ENCODE data around the gene NEURL3.

NEURL3 gene

DNA sequence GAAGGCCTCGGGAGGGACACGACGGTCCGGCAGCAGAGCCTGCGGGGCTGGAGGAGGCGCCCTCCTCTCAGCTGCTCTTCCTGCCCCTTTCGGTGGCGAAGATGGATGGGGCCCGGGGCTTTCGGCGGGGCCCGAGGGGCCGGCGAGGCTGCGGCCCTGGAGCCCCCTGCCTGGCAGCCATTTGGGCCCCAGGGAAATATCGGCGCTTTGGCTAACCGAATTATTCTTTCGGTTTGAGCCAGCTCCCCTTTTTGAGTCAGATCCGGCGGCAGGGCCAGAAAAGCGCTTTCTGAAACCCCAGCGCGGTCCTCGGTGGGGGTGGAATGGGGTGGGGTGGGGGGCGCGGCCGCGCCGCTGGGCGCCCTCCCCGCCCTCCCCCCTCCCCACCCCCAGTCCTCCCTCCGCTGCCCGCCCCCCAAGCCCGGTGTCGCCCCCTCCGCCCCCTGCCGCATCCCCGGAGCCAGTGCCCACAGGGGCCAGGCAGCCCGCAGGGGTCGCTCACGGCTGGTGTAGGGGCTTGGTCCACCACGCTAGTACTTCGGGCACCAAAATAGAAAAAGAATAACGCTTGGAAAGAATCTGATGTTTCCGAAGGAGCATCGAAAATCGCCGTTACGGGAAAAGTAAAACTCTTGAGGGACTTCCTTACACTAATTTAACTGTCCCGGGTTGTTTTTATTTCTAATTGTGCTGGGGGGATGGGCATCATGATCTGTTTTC lies 22.3 kb upstream of the NEURL3 start:
- no peak for DNase-seq (ENCODE audit: low read depth)

DNA sequence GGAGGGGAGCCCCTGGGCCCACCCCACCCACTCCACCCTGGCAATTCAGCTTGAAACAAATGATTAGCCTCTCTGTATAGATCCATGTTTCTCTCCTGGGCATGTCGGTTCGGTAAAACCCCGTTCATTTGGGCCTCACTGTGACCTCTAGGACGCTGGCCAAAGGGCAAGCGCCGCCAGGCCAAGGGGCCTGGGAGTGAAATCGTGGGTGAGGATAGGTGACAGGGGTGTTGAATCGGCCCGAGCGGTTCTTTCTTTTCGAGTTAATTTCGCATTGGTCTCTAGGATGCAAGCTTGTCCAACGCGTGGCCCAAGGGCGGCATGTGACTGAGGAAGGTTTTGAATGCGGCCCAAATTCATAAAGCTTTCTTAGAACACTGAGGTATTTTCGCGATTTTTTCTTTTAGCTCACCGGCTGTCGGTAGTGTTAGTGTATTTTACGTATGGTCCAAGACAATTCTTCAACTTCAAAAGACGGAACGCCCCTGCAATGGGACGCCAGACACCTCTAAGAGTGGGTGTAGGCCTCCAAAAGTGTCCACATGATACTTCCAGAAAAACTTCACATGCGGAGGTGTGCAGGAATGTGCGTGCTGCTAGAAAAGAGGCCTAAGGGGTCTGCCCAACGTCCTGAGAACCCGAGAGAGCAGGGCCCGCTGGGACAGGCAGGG lies 21.6 kb upstream of the NEURL3 start:
- DNase-seq (ENCODE audit: low read depth), result no peak

DNA sequence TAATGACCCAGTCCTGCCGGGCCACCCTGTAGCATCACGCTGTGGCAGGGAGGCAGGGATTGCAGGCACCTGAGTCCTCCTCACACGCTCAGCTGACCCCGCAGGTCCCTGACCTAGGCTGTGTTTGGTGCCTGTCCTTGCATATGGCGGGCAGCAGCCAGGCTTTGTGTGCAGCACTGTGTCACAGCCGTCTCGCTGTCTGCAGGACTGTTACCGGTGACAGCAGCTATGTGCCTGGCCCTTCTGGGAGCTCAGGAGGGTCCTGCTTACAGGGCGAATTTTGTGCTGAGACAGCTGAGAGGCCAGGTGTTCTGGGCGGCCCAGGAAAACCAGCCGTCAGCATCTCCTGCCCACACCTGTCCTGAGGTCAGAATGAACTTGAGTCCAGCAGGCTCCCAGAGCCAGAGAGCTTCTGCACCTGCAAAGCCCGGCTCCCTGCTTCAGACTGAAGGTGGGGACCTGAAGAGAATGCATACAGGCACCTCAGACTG lies 21.0 kb upstream of the NEURL3 start:
- DNase-seq (ENCODE audit: low read depth), result no peak

DNA sequence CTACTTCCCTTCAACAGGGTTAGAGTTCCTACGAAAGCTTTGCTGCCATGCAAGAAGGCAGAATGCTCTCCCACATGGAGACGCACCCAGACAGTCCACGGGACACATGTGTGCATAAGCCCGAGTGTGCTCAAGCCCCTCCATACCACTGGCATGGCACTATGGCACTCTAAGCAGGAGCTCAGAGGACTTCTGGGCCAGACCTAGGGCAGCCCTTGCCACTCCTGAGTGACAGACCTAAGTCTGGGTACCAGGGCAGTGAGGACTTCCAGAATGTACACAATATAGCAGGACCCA lies 20.0 kb upstream of the NEURL3 start:
- no peak for DNase-seq (ENCODE audit: low read depth)

DNA sequence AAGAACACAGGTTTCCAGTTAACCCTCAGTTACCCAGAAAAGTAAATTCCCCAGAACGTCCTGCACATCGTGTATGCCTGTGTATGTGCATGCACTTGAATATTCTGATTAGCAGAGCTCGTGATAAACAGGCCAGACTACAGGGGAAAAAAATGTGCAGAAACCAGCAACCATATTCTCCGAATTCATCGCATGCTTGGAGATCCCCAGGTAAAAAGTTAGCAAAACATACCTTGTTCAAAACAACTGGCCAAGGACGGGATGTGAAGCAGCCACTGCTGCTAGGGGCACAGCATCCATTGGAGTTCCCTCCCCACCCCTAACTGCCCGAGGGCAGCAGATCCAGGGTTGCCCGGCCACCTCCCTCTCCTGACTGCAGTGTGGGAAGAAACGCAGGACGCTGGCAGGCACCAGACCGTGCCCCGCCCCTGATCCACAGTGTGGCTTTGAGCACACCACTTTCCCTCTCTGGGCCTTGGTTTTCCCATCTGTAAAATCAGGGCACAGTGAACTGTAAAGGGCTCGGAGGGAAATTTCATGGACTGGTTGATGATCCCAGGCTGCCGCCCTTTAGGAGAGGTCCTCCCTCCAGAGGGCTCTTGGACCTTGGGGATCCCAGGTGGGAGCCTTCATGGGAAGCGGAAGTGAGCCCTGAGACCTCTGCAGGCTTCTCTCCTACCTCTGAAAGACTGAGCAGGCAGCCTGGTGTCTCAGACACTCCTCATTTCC lies 19.5 kb upstream of the NEURL3 start:
- DNase-seq (ENCODE audit: low read depth), result no peak

DNA sequence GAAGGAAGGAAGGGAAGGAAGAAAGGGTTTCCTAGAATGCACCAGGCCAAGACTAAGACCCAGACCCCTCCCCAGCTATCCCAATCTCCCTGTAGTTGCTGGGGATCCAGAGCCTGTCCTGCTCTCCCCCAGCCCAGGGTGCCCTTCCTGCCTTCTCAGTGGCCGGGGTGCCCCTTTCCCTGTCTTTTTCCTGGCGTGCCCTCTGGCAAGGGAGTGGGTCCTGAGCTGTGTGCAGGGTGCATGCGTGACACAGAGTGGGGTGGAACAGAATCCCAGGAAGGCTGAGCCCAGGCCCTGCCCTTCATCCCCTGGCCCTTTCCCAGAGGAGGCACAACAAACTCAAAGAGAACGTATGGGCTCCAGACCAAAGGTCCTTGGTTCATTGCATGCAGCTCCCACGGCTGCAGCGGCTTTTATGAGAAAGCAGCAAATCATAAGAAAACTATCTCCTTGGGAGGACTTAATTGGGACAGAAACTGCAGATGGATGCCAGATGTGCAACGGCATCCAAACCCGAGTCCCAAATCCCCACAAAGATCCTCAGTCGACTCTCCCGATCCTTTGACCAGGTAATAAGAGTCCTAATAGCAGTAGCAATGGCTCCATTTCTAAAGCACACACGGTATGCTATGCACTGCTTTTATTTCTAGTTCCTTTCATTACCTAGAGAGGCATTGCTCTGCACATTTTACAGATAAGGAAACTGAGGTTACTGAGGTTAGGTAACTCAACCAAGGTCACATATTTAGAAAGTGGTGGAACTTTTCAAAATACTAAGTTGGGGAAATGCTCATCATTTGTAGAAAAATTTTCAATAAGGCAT lies 18.7 kb upstream of the NEURL3 start:
- DNase-seq (ENCODE audit: low read depth), result peak; percentile 90

DNA sequence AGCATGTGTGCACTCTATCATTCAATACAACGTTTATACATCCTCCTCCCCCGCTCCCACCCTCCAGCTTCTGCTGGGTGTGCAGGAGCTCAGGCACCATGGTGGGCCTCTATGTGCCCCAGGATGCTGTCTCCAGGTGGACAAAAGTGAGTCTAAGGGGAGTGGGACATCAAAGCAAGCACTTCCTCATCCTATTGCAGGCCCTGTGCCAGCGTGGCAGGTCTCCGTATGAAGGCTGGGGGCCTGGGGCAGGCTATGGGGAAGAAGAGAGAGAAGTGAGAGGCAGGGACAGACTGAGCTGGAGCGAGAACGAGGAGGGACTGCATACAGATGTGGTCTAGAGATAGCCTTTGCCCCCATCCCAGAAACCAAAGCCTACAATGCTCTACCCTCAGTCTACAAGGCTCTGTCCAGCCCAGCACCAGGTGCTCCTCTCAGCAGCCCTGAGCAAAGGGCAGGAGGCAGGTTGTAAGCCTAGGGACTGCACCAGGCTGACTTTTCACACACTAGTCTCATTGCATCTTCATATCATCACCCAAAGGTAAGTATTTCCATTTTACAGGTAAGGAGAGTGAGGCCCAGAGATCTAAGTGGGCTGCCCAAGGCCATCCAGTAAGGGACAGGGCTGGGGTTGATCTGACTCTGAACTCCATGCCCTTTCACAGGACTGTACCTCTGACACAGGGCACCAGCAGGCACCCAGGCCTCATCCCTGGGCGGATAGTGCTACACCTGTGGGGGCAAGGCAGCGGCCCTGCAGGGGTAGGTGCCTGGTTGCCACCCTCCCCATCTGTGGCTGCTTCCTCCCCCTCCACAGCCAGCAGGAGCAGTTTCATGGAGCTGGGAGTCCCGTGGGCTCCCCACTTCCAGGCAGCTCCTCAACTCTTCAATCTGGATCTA lies 17.4 kb upstream of the NEURL3 start:
- no peak for DNase-seq (ENCODE audit: low read depth)

DNA sequence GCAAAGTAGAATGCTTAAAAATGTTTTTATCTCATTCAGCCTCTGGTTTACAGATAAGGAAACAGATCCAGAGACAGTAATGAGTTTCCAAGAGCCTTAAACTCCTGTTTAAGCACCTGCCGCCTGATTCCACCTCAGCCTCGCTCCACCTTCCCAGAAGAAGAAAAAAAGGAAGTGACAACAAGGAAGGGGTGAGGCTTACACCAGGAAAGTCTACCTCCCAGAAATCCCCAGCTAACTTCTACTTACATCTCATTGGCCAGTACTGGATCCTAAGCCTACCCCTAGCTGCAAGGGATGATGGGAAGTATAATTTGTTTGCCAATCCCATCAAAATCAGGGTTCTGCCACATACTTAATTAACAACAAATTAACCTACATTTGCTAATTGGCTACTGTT lies 16.1 kb upstream of the NEURL3 start:
- no peak for DNase-seq (ENCODE audit: low read depth)

DNA sequence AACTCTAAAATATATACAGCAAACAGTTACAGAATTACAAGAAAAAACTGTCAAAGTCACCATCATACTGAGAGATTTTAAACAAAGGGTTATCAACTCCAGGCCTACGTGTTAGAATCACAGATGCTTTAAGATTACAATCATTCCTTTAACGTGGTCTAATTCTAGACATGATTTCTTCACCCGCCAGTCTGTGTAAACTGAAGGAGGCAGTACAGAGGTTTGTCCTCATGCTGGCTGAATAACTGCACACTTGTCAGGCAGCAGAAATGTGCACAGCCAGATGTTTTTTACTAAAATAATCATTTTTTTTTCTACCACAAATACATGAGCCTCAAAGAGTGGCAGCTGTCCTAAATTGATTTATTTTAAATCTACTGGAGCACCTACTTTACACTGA lies 15.5 kb upstream of the NEURL3 start:
- no peak for DNase-seq (ENCODE audit: low read depth)

DNA sequence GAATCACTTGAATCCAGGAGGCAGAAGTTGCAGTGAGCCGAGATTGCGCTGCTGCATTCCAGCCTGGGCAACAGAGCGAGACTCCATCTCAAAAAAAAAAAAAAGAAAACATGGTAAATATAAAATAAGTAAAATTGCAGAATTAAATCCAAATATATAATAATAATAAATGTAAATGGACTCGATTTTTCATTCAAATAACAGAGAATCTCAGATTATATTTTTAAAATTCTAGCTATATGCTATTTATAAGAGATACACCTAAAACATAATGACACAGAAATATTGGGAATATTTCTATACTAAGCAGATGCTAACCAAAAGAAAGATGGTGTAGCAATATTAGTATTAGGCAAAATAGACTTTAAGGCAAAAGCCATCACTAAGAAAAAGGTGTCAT lies 15.1 kb upstream of the NEURL3 start:
- no peak for DNase-seq (ENCODE audit: low read depth)

DNA sequence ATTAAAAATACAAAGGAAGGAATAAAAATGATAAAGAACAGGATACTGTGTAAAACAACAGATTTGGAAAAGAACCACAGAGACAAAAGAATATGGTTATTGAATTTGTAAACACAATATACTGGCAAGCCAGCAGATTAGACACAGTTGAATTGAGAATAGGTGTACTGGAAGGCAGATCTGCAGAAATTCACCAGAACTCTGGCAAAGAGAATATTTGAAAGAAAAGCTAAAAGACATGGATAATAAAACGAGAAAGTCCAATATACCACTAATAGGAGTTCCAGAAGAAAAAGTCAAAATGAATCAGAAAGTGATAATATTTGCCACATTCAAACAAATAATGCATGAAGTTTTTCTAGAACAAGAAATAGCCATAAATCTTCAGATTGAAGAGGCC lies 11.9 kb upstream of the NEURL3 start:
- no peak for DNase-seq (ENCODE audit: low read depth)

DNA sequence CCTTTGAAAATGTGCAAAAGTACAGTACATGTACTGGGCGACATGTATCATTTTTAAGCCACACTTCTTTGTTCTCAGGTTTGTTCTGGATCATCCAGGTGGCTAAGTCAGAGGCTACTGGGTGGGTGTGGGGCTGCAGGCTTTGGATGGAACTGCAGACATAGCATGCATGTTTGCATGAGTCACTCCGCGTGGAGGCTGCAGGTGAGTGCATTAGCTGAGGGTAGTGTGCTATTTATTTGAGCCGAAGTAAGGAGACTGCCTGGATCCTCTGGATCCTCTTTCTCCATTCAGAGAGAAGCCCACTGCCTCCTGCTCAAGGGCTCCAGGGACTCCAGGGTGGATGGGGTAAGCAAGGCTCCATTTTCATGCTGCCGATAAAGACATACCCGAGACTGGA lies 9.4 kb upstream of the NEURL3 start:
- no peak for DNase-seq (ENCODE audit: low read depth)

DNA sequence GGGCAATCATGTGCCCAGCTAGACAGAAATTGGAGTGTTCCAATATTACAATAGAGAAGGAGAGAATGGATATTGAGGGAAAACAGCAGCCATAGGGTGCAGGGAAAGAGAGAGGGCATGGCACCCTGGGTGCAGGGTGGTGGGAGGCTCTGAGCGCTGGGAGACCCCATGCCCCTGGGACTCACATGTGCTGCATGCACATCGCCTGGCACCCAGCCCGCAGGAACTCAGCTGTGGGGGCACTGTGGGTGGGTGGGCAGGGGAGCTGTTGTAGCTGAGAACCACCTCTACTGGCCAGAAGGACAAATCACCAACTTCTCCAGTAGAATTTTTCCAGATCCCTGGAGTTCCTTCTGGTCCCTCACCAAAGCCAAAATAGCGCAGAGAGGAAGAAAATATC lies 7.2 kb upstream of the NEURL3 start:
- no peak for DNase-seq (ENCODE audit: low read depth)

DNA sequence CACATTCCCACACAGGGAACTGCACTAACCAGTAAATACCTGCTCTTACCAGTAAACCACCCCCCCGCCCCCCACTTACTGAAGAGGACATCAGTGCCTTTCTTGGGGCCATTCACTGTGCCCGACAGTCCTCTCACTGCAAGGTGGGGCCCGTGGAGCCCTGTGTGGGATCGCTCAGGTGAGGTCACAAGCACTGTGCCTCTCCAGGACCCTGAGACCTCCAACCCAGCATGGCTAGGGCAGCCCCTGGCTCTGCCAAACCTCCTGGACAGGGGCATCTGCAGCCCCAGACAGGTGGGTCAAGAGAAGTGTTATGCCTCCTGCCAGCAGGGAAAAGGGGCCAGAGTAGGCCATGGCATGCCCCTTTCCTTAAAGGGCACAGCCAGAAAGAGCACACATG lies 6.7 kb upstream of the NEURL3 start:
- no peak for DNase-seq (ENCODE audit: low read depth)

DNA sequence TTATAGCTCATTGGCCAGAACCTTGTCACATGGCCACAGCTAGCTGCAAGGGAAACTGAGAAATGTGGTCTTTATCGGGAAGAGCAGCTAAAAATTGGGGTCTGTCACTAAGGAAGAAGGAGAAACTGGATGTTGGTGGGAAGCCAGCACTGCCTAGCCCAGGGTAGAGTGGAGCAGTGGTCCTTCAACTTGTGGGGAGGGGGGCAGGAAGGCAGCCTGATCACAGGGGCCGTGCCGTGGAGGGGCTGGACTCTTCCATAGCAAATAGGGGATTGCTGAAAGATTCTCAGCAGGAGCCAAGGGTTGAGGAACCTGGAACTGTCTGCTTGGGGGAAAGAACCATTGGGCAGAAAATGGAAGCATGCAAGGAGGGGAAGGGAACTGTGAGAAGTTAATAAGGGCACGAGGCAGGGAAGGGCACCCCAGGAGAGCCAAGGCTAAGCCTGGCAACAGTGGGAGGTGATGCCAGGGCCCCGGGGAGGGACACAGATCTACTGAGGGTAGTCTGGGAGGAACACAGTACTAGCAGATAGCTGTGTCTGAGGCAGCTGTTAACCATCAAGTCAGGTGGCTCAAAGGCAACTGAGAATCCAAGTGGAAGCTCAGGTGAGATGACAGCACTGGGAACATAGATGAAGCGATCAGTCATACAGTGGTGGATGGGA lies 5.9 kb upstream of the NEURL3 start:
- DNase-seq (ENCODE audit: low read depth), result no peak

DNA sequence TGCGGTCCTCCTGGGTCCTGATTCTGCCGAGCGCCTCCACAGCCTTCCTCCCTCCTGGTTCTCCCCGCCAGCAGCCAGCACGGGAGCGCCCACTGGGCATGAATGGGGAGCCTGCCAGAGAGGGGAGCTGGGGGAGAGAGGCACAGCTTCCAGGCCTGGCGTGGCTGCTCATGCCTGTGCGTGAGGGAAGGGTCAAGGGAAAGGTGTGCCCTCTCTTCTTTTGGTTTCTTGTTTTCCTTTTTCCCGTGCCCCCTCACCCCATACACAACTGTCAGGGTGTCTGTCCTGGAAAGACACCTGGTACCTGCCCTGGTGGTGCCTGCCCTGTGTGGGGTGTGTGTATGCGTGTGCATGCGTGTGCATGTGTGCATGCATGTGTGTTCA lies 4.7 kb upstream of the NEURL3 start:
- DNase-seq (ENCODE audit: low read depth), result no peak

DNA sequence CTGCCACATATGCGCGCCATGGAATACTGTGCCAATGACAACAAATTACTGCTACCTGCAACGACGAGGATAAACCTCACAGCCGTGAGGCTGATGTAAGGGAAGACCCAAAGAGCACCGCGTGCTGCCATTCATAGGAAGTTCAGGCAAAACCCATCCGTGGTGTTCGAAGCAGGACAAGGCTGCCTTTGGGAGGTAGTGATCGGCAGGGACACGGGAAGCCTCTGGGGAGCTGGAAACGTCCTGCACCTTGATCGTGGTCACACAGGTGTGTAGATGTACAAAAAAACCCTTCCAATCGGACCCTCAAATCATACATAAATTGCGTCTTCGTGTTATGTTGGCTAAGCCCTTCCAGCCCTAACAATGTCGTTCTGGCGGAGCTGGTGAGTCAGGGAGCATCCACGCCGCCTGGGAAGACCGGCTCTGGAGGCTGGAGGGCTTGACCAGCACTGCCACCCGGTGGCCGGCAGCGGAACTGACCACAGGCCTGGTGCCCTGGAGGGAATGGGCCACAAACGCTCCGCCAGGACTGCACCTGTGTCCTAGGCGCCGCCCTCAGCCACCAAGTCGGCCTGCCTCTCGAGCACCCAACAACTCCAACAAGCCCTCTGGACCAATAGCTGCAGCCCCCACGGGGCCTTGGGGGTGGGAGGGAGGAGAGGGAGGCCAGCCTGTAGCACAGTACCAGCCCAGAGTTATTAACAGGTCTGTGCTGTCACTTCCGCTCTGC lies 4.1 kb upstream of the NEURL3 start:
- no peak for DNase-seq (ENCODE audit: low read depth)

DNA sequence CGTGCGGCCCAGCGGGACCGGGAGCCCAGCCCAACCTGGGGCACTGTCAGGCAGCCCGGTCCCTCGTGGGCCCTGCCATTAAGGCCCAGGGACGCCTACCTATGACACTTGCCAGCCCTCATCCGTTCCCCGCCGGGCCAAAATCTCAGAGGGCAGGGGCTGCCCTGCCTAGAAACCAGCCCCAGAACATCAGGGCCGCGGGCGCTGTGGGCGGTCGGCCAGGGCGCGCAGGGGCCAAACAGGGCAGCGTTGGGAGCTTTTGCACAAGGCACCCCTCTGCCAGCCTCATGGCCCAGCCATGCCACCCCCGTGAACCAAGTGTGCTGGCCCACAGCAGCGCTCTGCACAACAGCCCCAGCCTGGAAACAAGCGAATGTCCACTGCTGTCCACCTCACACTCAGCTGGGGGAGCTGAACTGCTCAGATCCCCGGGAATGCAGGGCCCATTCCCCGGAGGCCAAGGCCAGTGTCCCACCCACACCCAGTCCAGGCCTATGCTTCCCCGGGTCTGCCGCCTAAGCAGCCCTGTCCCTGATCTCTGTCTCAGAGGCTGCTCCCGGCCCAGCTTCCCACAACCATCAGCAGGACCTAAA lies 3.5 kb upstream of the NEURL3 start:
- DNase-seq (ENCODE audit: low read depth), result no peak

DNA sequence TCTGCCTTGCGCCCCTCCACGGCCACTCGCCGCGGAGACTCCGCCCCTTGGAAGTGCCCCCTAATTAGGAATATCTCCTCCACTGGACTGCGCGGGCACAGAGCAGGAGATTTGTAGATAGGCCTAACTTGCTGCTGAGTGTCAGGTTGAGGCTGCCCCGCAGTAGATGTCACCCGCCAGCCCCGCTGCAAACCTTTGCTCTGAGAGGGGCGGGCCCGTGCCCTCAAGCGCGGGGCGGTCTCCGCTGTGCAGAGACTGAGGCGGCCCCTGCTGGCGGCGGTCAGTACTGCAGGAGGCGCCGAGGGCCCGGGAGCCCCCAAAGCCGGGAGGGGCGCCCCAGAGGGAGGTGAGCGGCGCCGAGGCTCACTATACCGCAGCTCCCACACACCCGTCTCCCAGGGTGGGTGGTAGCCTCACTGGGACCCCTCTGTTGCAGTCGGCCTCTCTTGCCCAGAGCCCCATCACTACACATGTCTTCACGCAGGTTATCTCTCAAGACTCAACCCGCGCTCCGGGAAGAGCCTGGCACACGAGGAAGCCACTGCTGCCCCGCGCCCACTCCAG lies 2.9 kb upstream of the NEURL3 start:
- DNase-seq (ENCODE audit: low read depth), result no peak

DNA sequence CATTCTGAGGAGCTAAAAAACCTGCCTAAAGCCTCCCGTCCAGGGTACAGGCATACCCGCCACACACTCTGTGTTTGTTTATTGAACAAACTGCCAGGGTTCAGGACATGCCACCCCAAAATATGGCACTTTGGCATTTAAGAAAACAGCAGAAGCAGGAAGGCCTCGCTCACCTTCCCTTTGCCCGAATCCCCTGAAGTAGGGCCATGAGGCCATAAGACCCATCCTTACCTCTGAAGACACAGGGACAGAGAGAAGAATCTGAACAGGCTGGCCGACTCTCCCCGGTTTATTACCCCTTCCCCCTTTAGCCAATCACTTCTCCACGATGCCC lies 1.7 kb upstream of the NEURL3 start:
- no peak for DNase-seq (ENCODE audit: low read depth)

Measured in GM04503 (cell line).